GM21447 (cell line): ENCODE results near the gene NCL.
"Not testable (repeated sequence)": the region's sequence is repeated elsewhere in the genome, so short reads cannot be mapped to it uniquely, and the experiment has no call there.

ENCODE experiments used
- ATAC-seq: cut with Tn5 transposase; IDR thresholded peaks from one replicate; pipeline ENCODE4 v1.9.1; 2021; ENCODE audit not compliant: unreplicated experiment

Gene NCL

DNA sequence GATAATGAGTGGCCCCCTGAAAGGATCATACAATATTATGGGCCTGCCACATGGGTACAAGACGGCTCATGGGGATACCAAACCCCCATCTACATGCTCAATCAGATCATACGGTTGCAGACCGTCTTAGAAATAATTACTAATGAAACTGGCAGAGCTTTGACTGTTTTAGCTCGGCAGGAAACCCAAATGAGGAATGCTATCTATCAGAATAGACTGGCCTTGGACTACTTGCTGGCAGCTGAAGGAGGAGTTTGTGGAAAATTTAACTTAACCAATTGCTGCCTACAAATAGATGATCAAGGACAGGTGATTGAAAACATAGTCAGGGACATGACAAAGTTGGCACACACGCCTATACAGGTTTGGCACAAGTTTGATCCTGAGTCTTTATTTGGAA is 56.6 kb downstream of the NCL start:
- ATAC-seq, result not testable (repeated sequence)

DNA sequence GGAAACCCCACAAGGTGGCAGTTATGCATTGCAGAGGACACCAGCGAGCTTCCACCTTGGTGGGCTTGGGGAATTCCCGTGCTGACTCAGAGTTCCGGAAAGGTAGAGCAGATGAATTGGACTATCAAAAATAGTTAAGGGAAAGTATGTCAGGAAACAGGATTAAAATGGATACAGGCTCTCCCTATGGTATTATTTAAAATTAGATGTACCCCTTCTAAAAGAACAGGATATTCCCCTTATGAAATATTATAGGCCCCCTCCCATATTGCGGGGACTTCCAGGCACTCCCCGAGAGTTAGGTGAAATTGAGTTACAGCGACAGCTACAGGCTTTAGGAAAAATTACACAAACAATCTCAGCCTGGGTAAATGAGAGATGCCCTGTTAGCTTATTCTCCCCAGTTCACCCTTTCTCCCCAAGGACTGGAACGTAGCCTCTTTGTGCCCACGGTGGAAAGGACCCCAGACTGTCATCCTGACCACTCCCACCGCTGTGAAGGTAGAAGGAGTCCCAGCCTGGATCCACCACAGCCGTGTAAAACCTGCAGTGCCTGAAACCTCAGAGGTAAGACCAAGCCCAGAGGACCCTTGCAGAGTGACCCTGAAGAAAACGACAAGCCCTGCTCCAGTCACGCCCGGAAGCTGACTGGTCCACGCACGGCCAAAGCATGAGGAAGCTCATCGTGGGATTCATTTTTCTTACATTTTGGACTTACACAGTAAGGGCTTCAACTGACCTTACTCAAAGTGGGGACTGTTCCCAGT is 58.5 kb downstream of the NCL start:
- not testable (repeated sequence) for ATAC-seq

DNA sequence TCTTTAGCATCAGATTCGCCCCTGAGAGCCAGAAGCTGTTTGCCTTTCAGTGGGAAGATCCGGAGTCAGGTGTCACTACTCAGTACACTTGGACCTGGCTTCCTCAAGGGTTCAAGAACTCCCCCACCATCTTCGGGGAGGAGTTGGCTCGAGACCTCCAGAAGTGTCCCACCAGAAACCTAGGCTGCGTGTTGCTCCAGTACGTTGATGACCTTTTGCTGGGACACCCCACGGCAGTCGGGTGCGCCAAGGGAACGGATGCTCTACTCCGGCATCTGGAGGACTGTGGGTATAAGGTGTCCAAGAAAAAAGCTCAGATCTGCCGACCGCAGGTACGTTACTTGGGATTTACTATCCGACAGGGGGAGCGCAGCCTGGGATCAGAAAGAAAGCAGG is 60.1 kb downstream of the NCL start:
- not testable (repeated sequence) for ATAC-seq
